ENCODE data around the gene SLAMF1. TPM values are rescaled to one million over a fixed set of nuclear protein-coding genes. Genes with fewer than 3 reads are reported as not detected.
"Not testable (repeated sequence)": the region's sequence is repeated elsewhere in the genome, so short reads cannot be mapped to it uniquely, and the experiment has no call there.

SLAMF1 gene
- total RNA-seq, 1 donor from 2014 or later: 6.9 TPM

DNA sequence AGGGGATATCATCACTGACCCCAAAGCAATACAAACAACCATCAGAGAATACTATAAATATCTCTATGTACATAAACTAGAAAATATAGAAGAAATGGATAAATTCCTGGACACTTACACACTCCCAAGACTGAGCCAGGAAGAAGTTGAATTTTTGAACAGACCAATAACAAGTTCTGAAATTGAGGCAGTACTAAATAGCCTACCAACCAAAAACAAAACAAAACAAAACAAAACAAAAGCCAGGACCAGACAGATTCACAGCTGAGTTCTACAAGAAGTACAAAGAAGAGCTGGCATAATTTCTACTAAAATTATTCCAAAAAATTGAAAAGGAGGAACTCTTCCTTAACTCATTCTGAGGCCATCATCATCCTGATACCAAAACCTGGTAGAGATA is 86.0 kb downstream of the SLAMF1 start:
- intact Hi-C loops (cut with DNase I): no loop called here
- Histone ChIP-seq H3K4me3 (no peak overlapping the region), H3K27ac (no peak overlapping the region), H3K9me3 (no peaks in the 10 kb centered on the region), H3K27me3 (no peaks in the 10 kb centered on the region), H3K36me3 (no peaks in the 10 kb centered on the region), H3K4me1 (no peaks in the 10 kb centered on the region)
- DNase-seq (ENCODE audit: extremely low spot score in 2 of 2): no peak
- TF ChIP-seq, protein P1, sequence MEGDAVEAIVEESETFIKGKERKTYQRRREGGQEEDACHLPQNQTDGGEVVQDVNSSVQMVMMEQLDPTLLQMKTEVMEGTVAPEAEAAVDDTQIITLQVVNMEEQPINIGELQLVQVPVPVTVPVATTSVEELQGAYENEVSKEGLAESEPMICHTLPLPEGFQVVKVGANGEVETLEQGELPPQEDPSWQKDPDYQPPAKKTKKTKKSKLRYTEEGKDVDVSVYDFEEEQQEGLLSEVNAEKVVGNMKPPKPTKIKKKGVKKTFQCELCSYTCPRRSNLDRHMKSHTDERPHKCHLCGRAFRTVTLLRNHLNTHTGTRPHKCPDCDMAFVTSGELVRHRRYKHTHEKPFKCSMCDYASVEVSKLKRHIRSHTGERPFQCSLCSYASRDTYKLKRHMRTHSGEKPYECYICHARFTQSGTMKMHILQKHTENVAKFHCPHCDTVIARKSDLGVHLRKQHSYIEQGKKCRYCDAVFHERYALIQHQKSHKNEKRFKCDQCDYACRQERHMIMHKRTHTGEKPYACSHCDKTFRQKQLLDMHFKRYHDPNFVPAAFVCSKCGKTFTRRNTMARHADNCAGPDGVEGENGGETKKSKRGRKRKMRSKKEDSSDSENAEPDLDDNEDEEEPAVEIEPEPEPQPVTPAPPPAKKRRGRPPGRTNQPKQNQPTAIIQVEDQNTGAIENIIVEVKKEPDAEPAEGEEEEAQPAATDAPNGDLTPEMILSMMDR (IDR thresholded peaks at IDR 0.05): no peak
- TF ChIP-seq POLR2AphosphoS5 (IDR thresholded peaks at IDR 0.05; ENCODE audit: insufficient read depth in 1 of 2, low read depth in 1 of 2) (no peak), POLR2A (IDR thresholded peaks at IDR 0.05) (no peak)

DNA sequence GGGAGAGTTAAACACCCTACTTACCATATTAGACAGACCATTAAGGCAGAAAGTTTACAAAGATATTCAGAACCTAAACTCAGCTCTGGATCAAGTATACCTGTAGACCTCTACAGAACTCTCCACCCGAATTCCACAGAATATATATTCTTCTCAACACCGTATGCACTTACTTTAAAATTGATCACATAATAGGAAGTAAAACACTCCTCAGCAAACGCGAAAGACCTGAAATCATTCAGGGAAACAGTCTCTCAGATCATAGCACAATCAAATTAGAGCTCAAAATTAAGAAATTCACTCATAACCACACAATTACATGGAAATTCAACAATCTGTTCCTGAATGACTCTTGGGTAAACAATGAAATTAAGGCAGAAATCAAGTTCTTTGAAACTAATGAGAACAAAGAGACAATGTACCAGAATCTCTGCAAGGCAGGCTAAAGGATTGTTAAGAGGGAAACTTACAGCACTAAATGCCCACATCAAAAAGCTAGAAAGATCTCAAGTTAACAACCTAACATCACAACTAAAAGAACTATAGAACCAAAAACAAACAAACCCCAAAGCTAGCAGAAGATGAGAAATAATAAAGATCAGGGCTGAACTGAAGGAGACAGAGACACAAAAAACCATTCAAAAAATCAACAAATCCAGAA is 86.7 kb downstream of the SLAMF1 start:
- H3K27ac ChIP-seq: no peak overlapping the region

DNA sequence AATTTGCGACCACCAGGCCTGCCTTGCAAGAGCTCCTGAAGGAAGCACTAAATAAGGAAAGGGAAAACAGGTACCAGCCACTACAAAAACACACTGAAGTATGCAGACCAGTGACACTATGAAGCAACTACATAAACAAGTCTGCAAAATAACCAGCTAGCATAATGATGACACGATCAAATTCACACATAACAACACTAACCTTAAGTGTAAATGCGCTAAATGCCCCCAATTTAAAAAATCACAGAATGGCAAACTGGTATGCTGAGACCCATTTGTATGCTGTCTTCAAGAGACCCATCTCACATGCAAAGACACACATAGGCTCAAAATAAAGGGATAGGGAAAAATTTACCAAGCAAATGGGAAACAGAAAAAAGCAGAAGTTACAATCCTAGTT is 87.4 kb downstream of the SLAMF1 start:
- H3K27me3 ChIP-seq; intact Hi-C loops (cut with DNase I); DNase-seq (ENCODE audit: extremely low spot score in 2 of 2); H3K4me1 ChIP-seq; H3K27ac ChIP-seq; H3K9me3 ChIP-seq; H3K4me3 ChIP-seq; H3K36me3 ChIP-seq: not testable (repeated sequence)

More for the DNA sequence above, 86.7 kb downstream of the SLAMF1 start:
- intact Hi-C loops (cut with DNase I): no loop called here
- Histone ChIP-seq H3K4me1 (no peaks in the 10 kb centered on the region), H3K27me3 (no peaks in the 10 kb centered on the region), H3K4me3 (no peak overlapping the region), H3K9me3 (no peaks in the 10 kb centered on the region), H3K36me3 (no peaks in the 10 kb centered on the region)
- TF ChIP-seq POLR2A (IDR thresholded peaks at IDR 0.05) (no peak), POLR2AphosphoS5 (IDR thresholded peaks at IDR 0.05; ENCODE audit: insufficient read depth in 1 of 2, low read depth in 1 of 2) (no peak)
- TF ChIP-seq, protein P1 (IDR thresholded peaks at IDR 0.05): no peak
- no peak for DNase-seq (ENCODE audit: extremely low spot score in 2 of 2)

DNA sequence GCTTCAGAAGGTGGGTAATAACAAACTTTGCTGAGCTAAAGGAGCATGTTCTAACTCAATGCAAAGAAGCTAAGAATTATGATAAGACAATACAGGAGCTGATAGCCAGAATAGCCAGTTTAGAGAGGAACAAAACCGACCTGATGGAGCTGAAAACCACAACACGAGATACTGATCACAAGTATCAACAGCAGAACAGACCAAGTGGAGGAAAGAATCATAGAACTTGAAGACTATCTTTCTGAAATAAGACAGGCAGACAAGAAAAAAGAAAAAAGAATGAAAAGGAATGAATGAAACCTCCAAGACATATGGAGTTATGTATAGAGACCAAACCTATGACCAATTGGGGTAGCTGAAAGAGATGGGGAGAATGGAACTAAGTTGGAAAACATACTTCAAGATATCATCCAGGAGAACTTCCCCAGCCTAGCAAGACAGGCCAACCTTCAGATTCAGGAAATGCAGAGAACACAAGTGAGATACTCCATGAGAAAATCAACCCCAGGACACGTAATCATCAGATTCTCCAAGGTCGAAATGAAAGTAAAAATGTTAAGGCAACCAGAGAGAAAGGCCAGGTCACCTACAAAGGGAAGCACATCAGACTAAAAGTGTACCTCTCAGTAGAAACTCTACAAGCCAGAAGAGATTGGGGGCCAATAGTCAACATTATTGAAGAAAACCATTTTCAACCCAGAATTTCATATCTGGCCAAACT is 88.0 kb downstream of the SLAMF1 start:
- intact Hi-C loops (cut with DNase I): no loop called here
- Histone ChIP-seq H3K9me3 (no peaks in the 10 kb centered on the region), H3K4me3 (no peak overlapping the region), H3K4me1 (no peaks in the 10 kb centered on the region), H3K27ac (no peak overlapping the region), H3K36me3 (no peaks in the 10 kb centered on the region), H3K27me3 (no peaks in the 10 kb centered on the region)
- TF ChIP-seq, protein P1 (IDR thresholded peaks at IDR 0.05): no peak
- TF ChIP-seq POLR2AphosphoS5 (IDR thresholded peaks at IDR 0.05; ENCODE audit: insufficient read depth in 1 of 2, low read depth in 1 of 2) (no peak), POLR2A (IDR thresholded peaks at IDR 0.05) (no peak)
- DNase-seq (ENCODE audit: extremely low spot score in 2 of 2): no peak

Other genes with a start within 250 kb of the SLAMF1 start
- gene VANGL2, start 246.5 kb downstream of the SLAMF1 start, total RNA-seq: 11.0 TPM
- gene SLAMF6, start 123.8 kb downstream of the SLAMF1 start, total RNA-seq: 8.6 TPM
- gene CD84, start 67.5 kb downstream of the SLAMF1 start, total RNA-seq: 8.1 TPM
- gene CD48, start 64.8 kb upstream of the SLAMF1 start, total RNA-seq: 4.7 TPM
- gene SLAMF7, start 92.2 kb upstream of the SLAMF1 start, total RNA-seq: 2.2 TPM
- gene LY9, start 149.1 kb upstream of the SLAMF1 start, total RNA-seq: 4.7 TPM
- gene CD244, start 215.8 kb upstream of the SLAMF1 start, total RNA-seq: 2.0 TPM
- gene ITLN1, start 238.1 kb upstream of the SLAMF1 start, total RNA-seq: 1.5 TPM

Measured in vagina (tissue), 2 donors.